ENCODE data around the gene ONECUT3.

GRCh38 chr19:1762243-1763117 lies 9.2 kb downstream of the ONECUT3 start:
- TF ChIP-seq, protein P1, sequence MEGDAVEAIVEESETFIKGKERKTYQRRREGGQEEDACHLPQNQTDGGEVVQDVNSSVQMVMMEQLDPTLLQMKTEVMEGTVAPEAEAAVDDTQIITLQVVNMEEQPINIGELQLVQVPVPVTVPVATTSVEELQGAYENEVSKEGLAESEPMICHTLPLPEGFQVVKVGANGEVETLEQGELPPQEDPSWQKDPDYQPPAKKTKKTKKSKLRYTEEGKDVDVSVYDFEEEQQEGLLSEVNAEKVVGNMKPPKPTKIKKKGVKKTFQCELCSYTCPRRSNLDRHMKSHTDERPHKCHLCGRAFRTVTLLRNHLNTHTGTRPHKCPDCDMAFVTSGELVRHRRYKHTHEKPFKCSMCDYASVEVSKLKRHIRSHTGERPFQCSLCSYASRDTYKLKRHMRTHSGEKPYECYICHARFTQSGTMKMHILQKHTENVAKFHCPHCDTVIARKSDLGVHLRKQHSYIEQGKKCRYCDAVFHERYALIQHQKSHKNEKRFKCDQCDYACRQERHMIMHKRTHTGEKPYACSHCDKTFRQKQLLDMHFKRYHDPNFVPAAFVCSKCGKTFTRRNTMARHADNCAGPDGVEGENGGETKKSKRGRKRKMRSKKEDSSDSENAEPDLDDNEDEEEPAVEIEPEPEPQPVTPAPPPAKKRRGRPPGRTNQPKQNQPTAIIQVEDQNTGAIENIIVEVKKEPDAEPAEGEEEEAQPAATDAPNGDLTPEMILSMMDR (IDR thresholded peaks at IDR 0.05) = no peak
- TF ChIP-seq YY1 (IDR thresholded peaks at IDR 0.05; ENCODE audit: low read depth) = no peak
- TF ChIP-seq POLR2AphosphoS5 (IDR thresholded peaks at IDR 0.05; ENCODE audit: low read depth, low read length) = no peak
- no peak for TF ChIP-seq EZH2phosphoT487 (IDR thresholded peaks at IDR 0.05; ENCODE audit: borderline replicate concordance, low read depth)
- TF ChIP-seq FOXM1 (IDR thresholded peaks at IDR 0.05; ENCODE audit: low read depth) = no peak
